ENCODE data around the gene NIPBL.
"Not testable (repeated sequence)": the region's sequence is repeated elsewhere in the genome, so short reads cannot be mapped to it uniquely, and the experiment has no call there.

NIPBL gene

GRCh38 chr5:36876299-36876964 is at the start of gene NIPBL:
TSS of gene NIPBL (plus strand) at chr5:36876769. CDS start at chr5:36953697, 76,928 bp downstream.
- in situ Hi-C loops (cut with MboI; ENCODE audit: low sequenced_read_pairs): no loop called here

DNA sequence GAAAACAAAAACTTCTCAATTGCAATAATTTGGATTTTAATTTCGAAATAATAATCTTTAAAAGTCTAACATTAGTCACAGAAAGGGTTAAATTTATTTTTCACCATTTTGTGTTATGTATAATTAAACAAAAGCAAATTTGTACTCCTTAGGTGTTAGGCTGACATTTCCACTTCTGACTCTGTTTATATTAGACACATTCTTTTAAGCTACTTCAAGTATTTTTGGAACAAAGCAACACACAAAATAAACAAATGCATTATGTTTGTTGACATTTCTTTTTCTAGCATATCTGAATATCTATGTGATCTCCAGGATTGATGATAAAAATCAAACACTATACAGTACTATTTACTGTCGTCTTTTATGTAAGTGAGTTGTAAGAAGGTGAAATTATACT is 44.3 kb upstream of the NIPBL start:
- in situ Hi-C loops (cut with MboI; ENCODE audit: low sequenced_read_pairs): no loop called here

- in situ Hi-C loops (cut with MboI; ENCODE audit: low sequenced_read_pairs): no loop called here
Observed at GRCh38 chr5:36836831-36837230, 39.7 kb upstream of the NIPBL start.

GRCh38 chr5:36839489-36840476 is 36.8 kb upstream of the NIPBL start:
- in situ Hi-C loops (cut with MboI; ENCODE audit: low sequenced_read_pairs): no loop called here

GRCh38 chr5:36841677-36842076 is 34.9 kb upstream of the NIPBL start:
- in situ Hi-C loops (cut with MboI; ENCODE audit: low sequenced_read_pairs): no loop called here

DNA sequence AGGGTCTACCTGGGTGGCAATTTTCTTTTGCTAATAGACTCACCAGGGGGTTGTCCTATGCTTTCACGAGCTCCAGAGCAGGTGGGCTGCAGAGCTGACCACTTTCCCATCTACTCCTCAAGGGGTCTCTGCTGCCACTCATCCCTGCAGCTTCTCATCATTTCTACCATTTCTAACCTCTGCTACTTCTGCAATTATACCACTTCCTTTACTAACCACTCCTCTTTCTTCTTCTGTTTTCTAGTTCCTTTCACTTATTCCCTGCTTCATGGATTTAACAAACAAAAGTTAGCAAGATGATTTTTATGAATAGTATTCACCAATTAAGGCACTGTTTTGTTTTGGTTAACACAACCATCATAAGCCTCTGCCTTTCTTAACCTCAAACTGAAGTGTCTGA is 34.5 kb upstream of the NIPBL start:
- in situ Hi-C loops (cut with MboI; ENCODE audit: low sequenced_read_pairs): no loop called here

- in situ Hi-C loops (cut with MboI; ENCODE audit: low sequenced_read_pairs): no loop called here
Observed at GRCh38 chr5:36844305-36844704, 32.3 kb upstream of the NIPBL start.

GRCh38 chr5:36848545-36848944 is 28.0 kb upstream of the NIPBL start:
- in situ Hi-C loops (cut with MboI; ENCODE audit: low sequenced_read_pairs): not testable (repeated sequence)

- in situ Hi-C loops (cut with MboI; ENCODE audit: low sequenced_read_pairs): not testable (repeated sequence)
Observed at GRCh38 chr5:36852903-36853302, 23.7 kb upstream of the NIPBL start.

GRCh38 chr5:36854402-36855140 is 22.0 kb upstream of the NIPBL start:
- in situ Hi-C loops (cut with MboI; ENCODE audit: low sequenced_read_pairs): no loop called here

GRCh38 chr5:36855141-36855495 is 21.5 kb upstream of the NIPBL start:
- in situ Hi-C loops (cut with MboI; ENCODE audit: low sequenced_read_pairs): no loop called here

GRCh38 chr5:36861871-36862270 is 14.7 kb upstream of the NIPBL start:
- in situ Hi-C loops (cut with MboI; ENCODE audit: low sequenced_read_pairs): loop anchor here (10.0 kb wide), 1 partner anchor 117 kb away; no protein-coding TSS in a partner anchor

- in situ Hi-C loops (cut with MboI; ENCODE audit: low sequenced_read_pairs): no loop called here
Observed at GRCh38 chr5:36870399-36871040, 6.0 kb upstream of the NIPBL start.

- in situ Hi-C loops (cut with MboI; ENCODE audit: low sequenced_read_pairs): no loop called here
Observed at GRCh38 chr5:36874465-36874864, 2.1 kb upstream of the NIPBL start.

- in situ Hi-C loops (cut with MboI; ENCODE audit: low sequenced_read_pairs): no loop called here
Observed at GRCh38 chr5:36875051-36875789, 1.3 kb upstream of the NIPBL start.

DNA sequence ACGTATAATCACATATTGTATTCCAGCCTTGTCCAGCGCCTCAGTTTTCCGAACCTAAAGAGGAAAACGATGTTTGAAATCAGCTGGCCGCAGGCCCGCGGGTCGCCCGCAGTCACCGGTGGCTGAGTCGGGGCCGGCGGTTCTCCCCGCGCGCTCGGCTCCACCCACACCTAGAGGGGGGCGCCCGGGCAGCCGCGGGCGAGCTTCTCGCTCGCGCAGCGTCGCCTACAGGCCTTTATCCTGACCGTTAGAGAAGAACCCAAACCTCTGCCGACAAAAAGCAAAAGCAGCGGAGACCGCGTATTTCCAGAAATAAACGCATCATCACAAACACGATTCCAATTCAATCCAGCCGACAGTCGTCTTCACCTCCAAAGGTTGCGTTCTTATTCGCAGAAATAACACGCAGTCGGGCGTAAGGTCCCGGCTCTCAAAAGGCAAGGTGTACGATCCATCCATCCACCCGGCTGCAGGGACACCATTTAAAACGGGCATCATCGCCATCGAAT is 725 bp upstream of the NIPBL start:
- in situ Hi-C loops (cut with MboI; ENCODE audit: low sequenced_read_pairs): no loop called here

GRCh38 chr5:36876965-36877666 is 547 bp downstream of the NIPBL start:
- in situ Hi-C loops (cut with MboI; ENCODE audit: low sequenced_read_pairs): no loop called here

GRCh38 chr5:36877667-36878391 is 1.3 kb downstream of the NIPBL start:
- in situ Hi-C loops (cut with MboI; ENCODE audit: low sequenced_read_pairs): no loop called here

Data from HL-60/S4 (cell line).